CD4-positive, alpha-beta memory T cell (primary cell): ENCODE measurements around the gene LPCAT3. TPM values are rescaled to one million over a fixed set of nuclear protein-coding genes. Genes with fewer than 3 reads are reported as not detected.

Source experiments
- CTCF ChIA-PET: fragments of 350-600 bp; sonication (Branson Sonifier 250); formaldehyde crosslinking; loops from one replicate; lab custom pipeline; 2021; ENCODE audit warnings: inconsistent platforms; ENCODE audit not compliant: partially characterized antibody; lab: Charles Lee
- POLR2A ChIA-PET: fragments of 350-600 bp; sonication (Branson Sonifier 250); formaldehyde crosslinking; loops from one replicate; lab custom pipeline; 2021; ENCODE audit not compliant: partially characterized antibody; lab: Charles Lee
- DNase-seq, 5 donors: peaks; one replicate each; pipeline versions ENCODE4 v3.0.0 to v3.0.0-alpha.2; 2020 to 2022; ENCODE audit warnings: mixed read lengths in 1 of 5
- H3K27ac ChIP-seq: one replicate; pipeline ENCODE4 v1.7.0; 2013; ENCODE audit warnings: low read depth, low read length
- H3K27me3 ChIP-seq: 2 replicates; pipeline ENCODE4 v1.7.0; 2013; ENCODE audit warnings: mild to moderate bottlenecking, low read length, moderate library complexity; ENCODE audit not compliant: insufficient read depth
- H3K36me3 ChIP-seq: 2 replicates; pipeline ENCODE4 v1.7.0; 2013; ENCODE audit warnings: mild to moderate bottlenecking, low read length, moderate library complexity; ENCODE audit not compliant: insufficient read depth
- H3K4me1 ChIP-seq: 2 replicates; pipeline ENCODE4 v1.7.0; 2013; ENCODE audit warnings: mild to moderate bottlenecking, low read length, moderate library complexity; ENCODE audit not compliant: insufficient read depth
- H3K4me3 ChIP-seq, 2 donors: one replicate each; pipeline ENCODE4 v1.7.0; 2013; ENCODE audit warnings: low read length in 2 of 2, mild to moderate bottlenecking in 1 of 2
- H3K9me3 ChIP-seq, 2 donors: one replicate each; pipeline ENCODE4 v1.7.0; 2013; ENCODE audit warnings: low read length in 2 of 2, control low read depth in 1 of 2; ENCODE audit not compliant: control insufficient read depth in 1 of 2
- H3K27ac Mint-ChIP-seq, 7 donors: one replicate each; pipeline ENCODE4 v1.8.0; 2020 to 2021; ENCODE audit warnings: mixed read lengths in 7 of 7, mild to moderate bottlenecking in 6 of 7, inconsistent platforms in 3 of 7, moderate library complexity in 3 of 7
- H3K27me3 Mint-ChIP-seq, 2 donors: one replicate each; pipeline ENCODE4 v1.8.0; 2020 to 2021; ENCODE audit warnings: mixed read lengths in 2 of 2
- H3K36me3 Mint-ChIP-seq, 2 donors: one replicate each; pipeline ENCODE4 v1.8.0; 2020 to 2021; ENCODE audit warnings: mixed read lengths in 2 of 2, inconsistent platforms in 1 of 2, mild to moderate bottlenecking in 1 of 2
- H3K4me1 Mint-ChIP-seq, 4 donors: one replicate each; pipeline ENCODE4 v1.8.0; 2020 to 2021; ENCODE audit warnings: mixed read lengths in 4 of 4, mild to moderate bottlenecking in 1 of 4
- H3K4me3 Mint-ChIP-seq, 8 donors: one replicate each; pipeline ENCODE4 v1.8.0; 2020 to 2021; ENCODE audit warnings: mixed read lengths in 8 of 8, mild to moderate bottlenecking in 7 of 8, moderate library complexity in 6 of 8, inconsistent platforms in 3 of 8
- H3K9me3 Mint-ChIP-seq, 8 donors: one replicate each; pipeline ENCODE4 v1.8.0; 2020 to 2021; ENCODE audit warnings: mixed read lengths in 8 of 8, mild to moderate bottlenecking in 5 of 8, inconsistent platforms in 3 of 8, moderate library complexity in 1 of 8
- intact Hi-C: fragments of 100-400 bp; cut with micrococcal nuclease; formaldehyde crosslinking; loops from one replicate; pipeline ENCODE4 v1.15.1; 2023
- polyA plus RNA-seq, 2 donors: library from polyadenylated mRNA; unstranded; fragments of 300-500 nt; fragmentation: Illumina TruSeq; gene quantifications; one replicate each; pipeline ENCODE4 v1.2.3, GENCODE V29; 2021
- total RNA-seq, 2 experiments: library from RNA; stranded (reverse); gene quantifications; one replicate each; pipeline ENCODE4 v1.2.3, GENCODE V29; 2021

LPCAT3 gene
- total and polyA plus RNA-seq, 4 experiments from 2014 or later, result 18.3 to 33.8 (median 23.4) TPM

DNA sequence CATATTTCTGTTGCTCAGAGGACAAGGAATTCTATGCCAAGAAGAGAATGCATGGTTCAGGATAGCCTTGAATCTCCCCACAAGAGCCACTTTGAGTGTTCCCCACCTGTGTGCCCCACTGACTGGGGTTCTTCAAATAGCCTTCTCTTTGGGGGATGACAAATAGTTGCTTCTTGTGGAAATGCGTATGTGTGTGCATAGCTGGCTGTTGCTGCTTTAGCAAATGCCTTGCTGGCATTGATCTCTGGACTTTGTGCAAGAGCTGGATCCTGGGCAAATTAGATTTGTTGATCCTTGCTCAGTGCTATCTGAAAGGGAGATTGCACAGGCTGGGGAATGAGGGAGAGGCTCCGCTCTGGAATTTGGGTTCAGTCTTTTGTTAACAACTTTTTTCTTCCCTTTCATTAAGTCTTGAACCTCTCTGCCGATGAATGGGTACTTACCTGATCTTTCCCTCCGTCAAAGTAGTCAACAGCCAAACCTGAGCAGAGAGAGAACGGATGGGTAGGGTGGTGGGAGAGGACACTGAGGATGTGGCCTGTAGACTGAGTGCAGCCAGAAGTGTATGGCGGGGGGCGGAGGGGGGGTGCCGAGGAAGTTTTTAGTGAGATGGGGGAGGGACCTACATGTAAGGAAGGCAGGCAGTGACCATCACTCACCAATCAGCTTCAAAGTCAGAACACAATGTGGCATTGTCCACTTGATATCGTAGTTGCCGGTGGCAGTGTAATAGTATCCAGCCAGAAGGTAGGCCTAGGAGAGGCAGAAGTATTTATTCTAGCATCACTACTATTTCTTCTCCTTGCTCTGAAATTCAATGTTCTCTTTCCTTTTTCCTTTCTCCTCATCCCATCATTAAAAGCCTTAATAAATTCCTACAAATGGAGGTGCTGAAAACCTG, 36.9 kb downstream of the LPCAT3 start:
- ChIA-PET POLR2A (no interaction called here), CTCF (no interaction called here)
- Mint-ChIP-seq H3K9me3 (no peaks in the 10 kb centered on the region), H3K27ac (peak overlapping the region in 4 of 7 donors; percentile 16 to 82 (median 34)), H3K4me1 (peaks cover 0 to 1% (median 0%) of the 10 kb centered on the region in 4 donors), H3K36me3 (peaks cover 32 to 66% of the 10 kb centered on the region in 2 donors), H3K27me3 (no peaks in the 10 kb centered on the region), H3K4me3 (no peak overlapping the region)
- Histone ChIP-seq H3K9me3 (no peaks in the 10 kb centered on the region), H3K27ac (no peak overlapping the region), H3K4me3 (no peak overlapping the region), H3K36me3 (peaks cover 22% of the 10 kb centered on the region), H3K4me1 (no peaks in the 10 kb centered on the region), H3K27me3 (no peaks in the 10 kb centered on the region)
- intact Hi-C loops, result no loop called here
- no peak for DNase-seq

GRCh38 chr12:6980740-6981139, 37.5 kb downstream of the LPCAT3 start:
- H3K27ac Mint-ChIP-seq, result peak overlapping the region in 2 of 7 donors; percentile 16 to 32
- Histone ChIP-seq H3K4me1 (no peaks in the 10 kb centered on the region), H3K9me3 (no peaks in the 10 kb centered on the region), H3K27me3 (no peaks in the 10 kb centered on the region), H3K4me3 (no peak overlapping the region), H3K36me3 (peaks cover 29% of the 10 kb centered on the region), H3K27ac (no peak overlapping the region)
- intact Hi-C loops, result no loop called here
- H3K4me1 Mint-ChIP-seq, result no peaks in the 10 kb centered on the region
- DNase-seq, result no peak
- no peaks in the 10 kb centered on the region for H3K9me3 Mint-ChIP-seq
- POLR2A ChIA-PET, result no interaction called here
- peaks cover 36 to 67% of the 10 kb centered on the region in 2 donors for H3K36me3 Mint-ChIP-seq
- CTCF ChIA-PET, result no interaction called here
- no peak overlapping the region for H3K4me3 Mint-ChIP-seq
- H3K27me3 Mint-ChIP-seq, result no peaks in the 10 kb centered on the region

- Histone ChIP-seq H3K4me1 (no peaks in the 10 kb centered on the region), H3K36me3 (peaks cover 35% of the 10 kb centered on the region), H3K27ac (no peak overlapping the region), H3K9me3 (no peaks in the 10 kb centered on the region), H3K27me3 (no peaks in the 10 kb centered on the region), H3K4me3 (no peak overlapping the region)
- Mint-ChIP-seq H3K9me3 (no peaks in the 10 kb centered on the region), H3K4me1 (no peaks in the 10 kb centered on the region), H3K27ac (peak overlapping the region in 1 of 7 donors; percentile 42), H3K27me3 (no peaks in the 10 kb centered on the region), H3K4me3 (no peak overlapping the region), H3K36me3 (peaks cover 41 to 74% of the 10 kb centered on the region in 2 donors)
- DNase-seq, result no peak
- POLR2A ChIA-PET, result no interaction called here
- CTCF ChIA-PET, result interaction anchor here (1.1 kb wide), 1 partner anchor 12 kb away, joined by 3 read pairs; no protein-coding TSS in a partner anchor
- intact Hi-C loops, result no loop called here
Observed at GRCh38 chr12:6980075-6980474, 38.2 kb downstream of the LPCAT3 start.

- POLR2A ChIA-PET, result no interaction called here
Observed at GRCh38 chr12:6979453-6979852, 38.8 kb downstream of the LPCAT3 start.

DNA sequence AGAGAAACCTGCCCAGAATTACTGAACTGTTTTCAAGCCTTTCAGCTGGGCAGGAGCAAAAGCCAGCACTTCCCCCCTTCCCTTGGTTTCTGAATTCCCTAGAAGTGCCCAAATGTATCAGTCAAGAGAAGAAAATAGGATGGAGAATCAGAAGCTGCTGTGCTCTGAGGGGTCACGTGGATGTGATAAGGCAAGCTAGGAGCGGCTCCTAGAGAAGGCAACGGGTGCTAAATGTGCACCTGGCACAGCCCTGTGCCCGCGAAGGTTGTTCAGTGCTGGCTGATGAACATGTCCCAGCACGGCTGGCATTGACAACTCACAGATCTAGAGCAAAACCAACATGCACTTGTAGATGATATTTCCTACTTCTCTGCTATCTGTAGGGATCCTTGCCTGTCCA, 39.3 kb downstream of the LPCAT3 start:
- no peaks in the 10 kb centered on the region for H3K9me3 ChIP-seq
- DNase-seq, result no peak
- POLR2A ChIA-PET, result no interaction called here
- no peaks in the 10 kb centered on the region for H3K27me3 ChIP-seq
- Mint-ChIP-seq H3K9me3 (no peaks in the 10 kb centered on the region), H3K27me3 (no peaks in the 10 kb centered on the region), H3K27ac (peak overlapping the region in 2 of 7 donors; percentile 25 to 68), H3K4me1 (peaks cover 0 to 5% (median 0%) of the 10 kb centered on the region in 4 donors), H3K36me3 (peaks cover 42 to 80% of the 10 kb centered on the region in 2 donors), H3K4me3 (no peak overlapping the region)
- peaks cover 46% of the 10 kb centered on the region for H3K36me3 ChIP-seq
- CTCF ChIA-PET, result interaction anchor here (1.0 to 1.3 kb wide), 3 partner anchors 13 to 59 kb away, joined by 3 read pairs; partner anchors contain the start of gene LPCAT3
- intact Hi-C loops, result no loop called here
- H3K4me3 ChIP-seq, result no peak overlapping the region
- no peak overlapping the region for H3K27ac ChIP-seq
- no peaks in the 10 kb centered on the region for H3K4me1 ChIP-seq

More at GRCh38 chr12:6979453-6979852, 38.8 kb downstream of the LPCAT3 start:
- H3K4me3 Mint-ChIP-seq, result no peak overlapping the region
- CTCF ChIA-PET, result interaction anchor here (1.0 to 1.3 kb wide), 3 partner anchors 12 to 58 kb away, joined by 3 read pairs; partner anchors contain the start of gene LPCAT3
- intact Hi-C loops, result no loop called here
- peak overlapping the region in 3 of 7 donors; percentile 23 to 68 (median 25) for H3K27ac Mint-ChIP-seq
- H3K36me3 Mint-ChIP-seq, result peaks cover 42 to 78% of the 10 kb centered on the region in 2 donors
- H3K4me1 ChIP-seq, result no peaks in the 10 kb centered on the region
- no peaks in the 10 kb centered on the region for H3K9me3 ChIP-seq
- no peaks in the 10 kb centered on the region for H3K9me3 Mint-ChIP-seq
- no peak for DNase-seq
- H3K4me1 Mint-ChIP-seq, result peaks cover 0 to 1% (median 0%) of the 10 kb centered on the region in 4 donors
- H3K27me3 ChIP-seq, result no peaks in the 10 kb centered on the region
- H3K36me3 ChIP-seq, result peaks cover 42% of the 10 kb centered on the region
- no peaks in the 10 kb centered on the region for H3K27me3 Mint-ChIP-seq
- H3K4me3 ChIP-seq, result no peak overlapping the region
- H3K27ac ChIP-seq, result no peak overlapping the region

DNA sequence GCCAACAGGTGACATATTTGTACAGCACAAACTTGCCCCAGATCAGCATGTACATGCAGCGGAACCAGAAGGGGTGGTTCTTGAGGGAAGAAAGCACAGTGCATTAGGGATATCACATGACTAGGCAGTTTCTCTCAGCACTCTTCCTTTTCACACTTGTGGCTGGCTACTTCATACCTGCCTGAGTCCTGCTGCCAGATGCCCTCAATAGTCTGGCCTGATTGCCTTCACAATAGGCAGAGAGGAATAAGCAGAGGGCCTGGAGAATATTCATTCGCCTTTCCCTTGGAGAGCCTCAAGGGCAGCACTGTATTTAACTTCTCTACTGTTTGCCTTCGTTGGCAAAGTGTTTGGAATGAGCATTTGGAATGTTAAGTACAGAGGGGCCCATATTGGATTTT, 39.7 kb downstream of the LPCAT3 start:
- peak overlapping the region in 2 of 7 donors; percentile 33 to 41 for H3K27ac Mint-ChIP-seq
- H3K4me1 Mint-ChIP-seq, result peaks cover 0 to 10% (median 1%) of the 10 kb centered on the region in 4 donors
- no peak for DNase-seq
- H3K27me3 Mint-ChIP-seq, result no peaks in the 10 kb centered on the region
- H3K36me3 Mint-ChIP-seq, result peaks cover 42 to 82% of the 10 kb centered on the region in 2 donors
- POLR2A ChIA-PET, result interaction anchor here (1.0 to 1.6 kb wide), 2 partner anchors 40 to 50 kb away, joined by 4 read pairs; partner anchors contain the start of gene LPCAT3
- no peaks in the 10 kb centered on the region for H3K9me3 Mint-ChIP-seq
- H3K36me3 ChIP-seq, result peaks cover 49% of the 10 kb centered on the region
- intact Hi-C loops, result no loop called here
- H3K27ac ChIP-seq, result no peak overlapping the region
- H3K4me3 Mint-ChIP-seq, result no peak overlapping the region
- H3K27me3 ChIP-seq, result no peaks in the 10 kb centered on the region
- H3K9me3 ChIP-seq, result no peaks in the 10 kb centered on the region
- CTCF ChIA-PET, result interaction anchor here (1.0 to 1.3 kb wide), 2 partner anchors 40 to 59 kb away, joined by 3 read pairs; partner anchors contain the start of gene LPCAT3
- H3K4me1 ChIP-seq, result no peaks in the 10 kb centered on the region
- H3K4me3 ChIP-seq, result no peak overlapping the region

GRCh38 chr12:6978188-6978587, 40.1 kb downstream of the LPCAT3 start:
- H3K9me3 ChIP-seq, result no peaks in the 10 kb centered on the region
- H3K4me1 Mint-ChIP-seq, result peaks cover 0 to 14% (median 1%) of the 10 kb centered on the region in 4 donors
- H3K36me3 Mint-ChIP-seq, result peaks cover 39 to 79% of the 10 kb centered on the region in 2 donors
- peak overlapping the region in 1 of 7 donors; percentile 47 for H3K27ac Mint-ChIP-seq
- H3K27me3 ChIP-seq, result no peaks in the 10 kb centered on the region
- intact Hi-C loops, result no loop called here
- peaks cover 49% of the 10 kb centered on the region for H3K36me3 ChIP-seq
- no peaks in the 10 kb centered on the region for H3K9me3 Mint-ChIP-seq
- no peak overlapping the region for H3K4me3 ChIP-seq
- POLR2A ChIA-PET, result interaction anchor here (1.0 to 1.6 kb wide), 2 partner anchors 40 to 49 kb away, joined by 4 read pairs; partner anchors contain the start of gene LPCAT3
- no peak for DNase-seq
- CTCF ChIA-PET, result interaction anchor here (1.3 to 2.1 kb wide), 2 partner anchors 60 to 135 kb away, joined by 3 to 8 read pairs; no protein-coding TSS in a partner anchor
- no peaks in the 10 kb centered on the region for H3K4me1 ChIP-seq
- H3K4me3 Mint-ChIP-seq, result no peak overlapping the region
- H3K27ac ChIP-seq, result no peak overlapping the region
- no peaks in the 10 kb centered on the region for H3K27me3 Mint-ChIP-seq
